ENCODE measurements around the gene PLCL1.

The PLCL1 gene

DNA sequence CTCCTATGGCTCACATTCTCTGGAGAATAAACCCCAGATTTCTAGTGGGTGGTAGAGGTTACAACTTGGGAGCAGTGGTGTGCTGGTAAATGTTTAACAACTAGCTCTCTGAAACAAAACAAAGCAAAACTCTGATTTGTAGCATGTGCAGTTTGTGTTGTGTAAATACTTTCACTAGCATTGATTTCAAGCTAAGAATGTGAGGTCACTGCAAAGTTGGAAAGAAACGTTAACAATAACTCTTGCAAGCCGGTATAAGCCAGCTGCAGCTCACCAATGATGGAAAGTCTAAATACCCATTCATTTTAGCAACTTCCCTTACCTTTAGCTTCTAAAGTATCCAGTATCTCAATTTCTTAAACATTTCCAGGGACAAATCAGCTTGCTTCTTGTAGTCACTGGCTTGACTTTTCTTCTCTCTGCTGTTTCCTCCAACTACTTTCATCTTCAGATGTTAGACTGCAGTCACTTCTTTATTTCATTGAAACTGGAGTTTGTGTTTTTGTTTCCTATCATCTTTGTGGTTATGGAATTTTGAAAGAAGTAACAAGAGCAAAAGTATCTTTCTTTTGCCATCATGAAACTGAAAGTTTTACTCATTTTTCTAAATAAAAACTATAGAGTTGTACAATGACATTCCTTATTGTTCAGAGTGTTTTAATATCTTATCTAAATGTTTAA is 140.2 kb downstream of the PLCL1 start:
- TF ChIP-seq, protein P1, sequence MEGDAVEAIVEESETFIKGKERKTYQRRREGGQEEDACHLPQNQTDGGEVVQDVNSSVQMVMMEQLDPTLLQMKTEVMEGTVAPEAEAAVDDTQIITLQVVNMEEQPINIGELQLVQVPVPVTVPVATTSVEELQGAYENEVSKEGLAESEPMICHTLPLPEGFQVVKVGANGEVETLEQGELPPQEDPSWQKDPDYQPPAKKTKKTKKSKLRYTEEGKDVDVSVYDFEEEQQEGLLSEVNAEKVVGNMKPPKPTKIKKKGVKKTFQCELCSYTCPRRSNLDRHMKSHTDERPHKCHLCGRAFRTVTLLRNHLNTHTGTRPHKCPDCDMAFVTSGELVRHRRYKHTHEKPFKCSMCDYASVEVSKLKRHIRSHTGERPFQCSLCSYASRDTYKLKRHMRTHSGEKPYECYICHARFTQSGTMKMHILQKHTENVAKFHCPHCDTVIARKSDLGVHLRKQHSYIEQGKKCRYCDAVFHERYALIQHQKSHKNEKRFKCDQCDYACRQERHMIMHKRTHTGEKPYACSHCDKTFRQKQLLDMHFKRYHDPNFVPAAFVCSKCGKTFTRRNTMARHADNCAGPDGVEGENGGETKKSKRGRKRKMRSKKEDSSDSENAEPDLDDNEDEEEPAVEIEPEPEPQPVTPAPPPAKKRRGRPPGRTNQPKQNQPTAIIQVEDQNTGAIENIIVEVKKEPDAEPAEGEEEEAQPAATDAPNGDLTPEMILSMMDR (IDR thresholded peaks at IDR 0.05; ENCODE audit: borderline replicate concordance, control extremely low read depth, extremely low read depth, insufficient read depth, missing control alignments) = no peak
- in situ Hi-C loops (cut with MboI; ENCODE audit: low sequenced_read_pairs, unreplicated experiment) = no loop called here
- DNase-seq (ENCODE audit: low spot score) = no peak

DNA sequence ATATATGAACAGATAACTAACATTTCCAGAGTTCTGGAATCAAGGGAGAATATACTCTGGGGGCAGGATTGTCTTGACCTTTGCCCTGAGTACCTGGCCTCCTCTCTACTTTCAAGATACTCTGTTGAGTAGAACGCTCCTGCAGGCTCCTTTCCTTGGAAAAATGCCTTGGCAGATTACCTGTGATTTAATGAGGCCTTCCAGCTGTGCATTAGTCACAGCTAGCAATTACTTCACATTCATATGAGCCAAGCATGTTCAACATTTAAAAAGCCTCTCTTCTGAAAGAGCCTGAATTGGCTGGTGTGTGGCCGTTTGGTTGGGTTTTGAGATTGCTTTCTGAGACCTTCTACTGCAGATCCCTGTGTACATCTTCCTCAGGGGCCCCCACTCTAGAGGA is 142.2 kb downstream of the PLCL1 start:
- TF ChIP-seq, protein P1 (IDR thresholded peaks at IDR 0.05; ENCODE audit: borderline replicate concordance, control extremely low read depth, extremely low read depth, insufficient read depth, missing control alignments) = no peak
- DNase-seq (ENCODE audit: low spot score) = no peak
- in situ Hi-C loops (cut with MboI; ENCODE audit: low sequenced_read_pairs, unreplicated experiment) = no loop called here

DNA sequence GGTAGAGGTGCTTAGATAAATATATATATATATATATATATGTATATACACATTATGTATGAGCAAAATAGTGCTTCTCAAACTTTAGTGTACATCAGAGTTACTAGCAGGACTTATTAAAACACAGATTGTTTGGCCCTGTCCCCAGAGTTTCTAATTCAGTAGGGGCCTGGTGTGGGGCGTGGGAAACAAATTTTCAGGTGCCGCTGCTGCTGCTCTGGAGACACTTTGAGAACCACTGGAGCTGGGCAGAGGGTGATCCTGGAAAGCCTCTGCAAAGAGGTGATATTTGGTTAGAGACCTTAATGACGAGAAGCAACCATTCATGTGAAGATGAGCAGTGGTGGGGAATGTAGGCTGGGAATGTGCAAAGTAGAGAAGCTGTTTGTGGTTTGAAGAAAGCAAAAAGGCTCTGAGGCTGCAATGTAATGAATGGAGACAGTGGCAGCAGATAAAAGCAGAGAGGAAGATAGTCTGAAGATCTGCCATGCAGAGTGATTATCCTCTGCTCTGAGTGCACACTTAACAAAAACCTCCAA is 142.9 kb downstream of the PLCL1 start:
- in situ Hi-C loops (cut with MboI; ENCODE audit: low sequenced_read_pairs, unreplicated experiment) = no loop called here
- no peak for DNase-seq (ENCODE audit: low spot score)
- TF ChIP-seq, protein P1 (IDR thresholded peaks at IDR 0.05; ENCODE audit: borderline replicate concordance, control extremely low read depth, extremely low read depth, insufficient read depth, missing control alignments) = no peak

DNA sequence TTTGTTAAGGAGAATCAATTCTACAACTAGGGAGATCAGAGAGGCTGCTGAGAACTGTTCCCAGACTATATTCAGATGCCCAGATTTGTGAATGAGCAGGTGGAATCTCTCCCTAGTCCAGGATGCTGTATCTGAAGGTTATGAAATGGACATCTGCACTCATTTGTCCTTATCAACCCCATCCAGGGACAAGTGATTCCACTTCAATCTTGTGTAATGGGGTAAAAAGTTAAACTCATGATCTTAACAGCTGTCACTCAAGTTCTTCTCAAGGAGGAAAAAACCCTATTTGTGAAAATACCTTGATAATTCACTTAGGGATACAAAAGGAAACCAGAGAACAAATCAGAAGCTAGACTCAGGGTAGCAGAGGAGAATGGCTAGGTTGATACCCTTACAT is 144.8 kb downstream of the PLCL1 start:
- DNase-seq (ENCODE audit: low spot score) = no peak

DNA sequence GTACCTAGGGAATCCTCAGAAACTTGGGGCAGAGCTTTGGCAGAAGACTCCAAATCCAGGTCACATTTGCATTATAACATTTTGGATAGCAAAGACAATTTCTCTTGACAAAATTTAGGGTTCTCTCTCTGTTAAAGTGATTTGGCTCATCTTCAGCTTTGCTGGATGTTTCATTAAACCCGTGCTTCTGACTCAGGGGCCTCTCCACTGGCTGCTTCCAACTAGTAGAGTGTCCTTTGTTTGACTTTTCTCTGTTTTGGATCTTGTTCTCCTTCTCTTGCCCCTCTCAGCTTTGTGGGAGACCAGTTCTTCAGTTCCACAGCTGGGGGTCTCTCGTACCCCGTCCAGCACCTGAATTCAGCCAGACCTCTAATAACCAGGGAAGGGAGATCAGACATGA is 145.6 kb downstream of the PLCL1 start:
- TF ChIP-seq, protein P1 (IDR thresholded peaks at IDR 0.05; ENCODE audit: borderline replicate concordance, control extremely low read depth, extremely low read depth, insufficient read depth, missing control alignments) = no peak
- in situ Hi-C loops (cut with MboI; ENCODE audit: low sequenced_read_pairs, unreplicated experiment) = no loop called here
- no peak for DNase-seq (ENCODE audit: low spot score)

More for the DNA sequence above, 144.8 kb downstream of the PLCL1 start:
- in situ Hi-C loops (cut with MboI; ENCODE audit: low sequenced_read_pairs, unreplicated experiment) = no loop called here
- TF ChIP-seq, protein P1 (IDR thresholded peaks at IDR 0.05; ENCODE audit: borderline replicate concordance, control extremely low read depth, extremely low read depth, insufficient read depth, missing control alignments) = no peak

DNA sequence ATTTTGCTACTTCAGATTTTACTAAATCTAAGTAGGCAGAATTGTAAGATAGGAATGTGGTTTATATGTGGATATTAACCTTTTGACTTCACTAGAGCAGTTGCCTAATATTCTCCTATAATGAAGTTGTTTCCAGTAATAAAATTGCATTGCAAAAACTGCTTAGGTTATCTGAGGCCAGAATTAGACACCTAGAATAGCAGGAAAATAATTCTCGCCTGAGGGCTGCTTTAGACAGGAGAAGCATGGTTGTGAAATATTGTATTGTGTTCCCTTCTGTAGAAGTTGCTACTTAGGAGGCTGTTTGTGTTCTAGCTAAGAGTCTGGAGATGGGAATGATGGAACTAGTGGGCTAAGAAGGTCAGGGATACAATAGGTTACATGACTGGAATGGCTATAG is 146.3 kb downstream of the PLCL1 start:
- no peak for DNase-seq (ENCODE audit: low spot score)
- in situ Hi-C loops (cut with MboI; ENCODE audit: low sequenced_read_pairs, unreplicated experiment) = no loop called here
- TF ChIP-seq, protein P1 (IDR thresholded peaks at IDR 0.05; ENCODE audit: borderline replicate concordance, control extremely low read depth, extremely low read depth, insufficient read depth, missing control alignments) = no peak

Data from GM13976 (cell line).